Smooth muscle cell (in vitro differentiated cells): Measurements from ENCODE around the gene KRT222. TPM values are rescaled to one million over a fixed set of nuclear protein-coding genes. Genes with fewer than 3 reads are reported as not detected.

Source experiments
- DNase-seq: peaks from one replicate; lab custom pipeline; 2025; ENCODE audit not compliant: unreplicated experiment; lab: John Stamatoyannopoulos, UW
- H2AFZ ChIP-seq: fragments of 200-600 bp; sonication (generic); 2 replicates; pipeline ENCODE4 v1.6.0; 2016; ENCODE audit warnings: antibody characterized with exemption, low read depth, mild to moderate bottlenecking
- H3F3A ChIP-seq: fragments of 200-600 bp; sonication (generic); 2 replicates; pipeline ENCODE4 v1.6.0; 2017; ENCODE audit warnings: antibody characterized with exemption, low read depth
- H3K27ac ChIP-seq: fragments of 200-600 bp; sonication (generic); 2 replicates; pipeline ENCODE4 v1.5.1; 2016; ENCODE audit warnings: low read depth, mild to moderate bottlenecking
- H3K27me3 ChIP-seq: fragments of 200-600 bp; sonication (generic); 2 replicates; pipeline ENCODE4 v1.6.1; 2016; ENCODE audit warnings: low read depth, mild to moderate bottlenecking
- H3K36me3 ChIP-seq: fragments of 200-600 bp; sonication (generic); 2 replicates; pipeline ENCODE4 v1.5.1; 2016; ENCODE audit warnings: low read depth
- H3K4me1 ChIP-seq: fragments of 200-600 bp; sonication (generic); 2 replicates; pipeline ENCODE4 v1.5.1; 2016; ENCODE audit warnings: low read depth
- H3K4me2 ChIP-seq: fragments of 200-600 bp; sonication (generic); 2 replicates; pipeline ENCODE4 v1.6.0; 2016; ENCODE audit warnings: mild to moderate bottlenecking
- H3K4me3 ChIP-seq: fragments of 200-600 bp; sonication (generic); 2 replicates; pipeline ENCODE4 v1.5.1; 2016; ENCODE audit warnings: mild to moderate bottlenecking
- H3K79me2 ChIP-seq: fragments of 200-600 bp; sonication (generic); 2 replicates; pipeline ENCODE4 v1.6.0; 2016; ENCODE audit warnings: low read depth, mild to moderate bottlenecking
- H3K9ac ChIP-seq: fragments of 200-600 bp; sonication (generic); 2 replicates; pipeline ENCODE4 v1.6.0; 2016; ENCODE audit warnings: low read depth
- H3K9me3 ChIP-seq: fragments of 200-600 bp; sonication (generic); replicated peaks from 2 replicates; pipeline ENCODE4 v1.5.1; 2016; ENCODE audit warnings: low read depth
- H4K20me1 ChIP-seq: fragments of 200-600 bp; sonication (generic); 2 replicates; pipeline ENCODE4 v1.6.0; 2016; ENCODE audit warnings: low read depth
- CTCF ChIP-seq: fragments of 200-600 bp; sonication (generic); IDR thresholded peaks from 2 replicates; pipeline ENCODE4 v1.5.1; 2017; ENCODE audit warnings: borderline replicate concordance, mild to moderate bottlenecking, antibody characterized with exemption; ENCODE audit not compliant: insufficient read depth, poor library complexity, severe bottlenecking
- WGBS: methylation state at CpG from one replicate; pipeline ENCODE4 v1.1.7; 2016; ENCODE audit warnings: low lambda C conversion rate; 5-methylcytosine and 5-hydroxymethylcytosine counted together
- polyA plus RNA-seq: library from polyadenylated mRNA; unstranded; fragments of >200 nt; fragmentation: Nextera tagmentation; extraction: Ambion mirVana; gene quantifications from 2 replicates; pipeline ENCODE4 v1.2.1, GENCODE V29; 2016
- total RNA-seq: library from RNA; depleted of rRNA; stranded (reverse); fragments of >200 nt; gene quantifications from 2 replicates; pipeline ENCODE4 v1.2.3, GENCODE V29; 2014

KRT222 gene
- total and polyA plus RNA-seq, 2 experiments from 2014 or later, result not detected

- H3K36me3 ChIP-seq, result peaks cover 66% of the 10 kb centered on the region
- TF ChIP-seq CTCF, result no peak
- WGBS, result 64% methylated on average over 1 of the region's 1 CpG
- no peak for DNase-seq
- H3K27ac ChIP-seq, result no peak overlapping the region
- H3K9me3 ChIP-seq, result no peaks in the 10 kb centered on the region
- H3K4me1 ChIP-seq, result no peaks in the 10 kb centered on the region
- no peaks in the 10 kb centered on the region for H3K79me2 ChIP-seq
- H3K4me3 ChIP-seq, result no peak overlapping the region
- H3K27me3 ChIP-seq, result no peaks in the 10 kb centered on the region
- no peak overlapping the region for H3K9ac ChIP-seq
- no peaks in the 10 kb centered on the region for H3F3A ChIP-seq
- H3K4me2 ChIP-seq, result no peak overlapping the region
- H4K20me1 ChIP-seq, result peaks cover 32% of the 10 kb centered on the region
- H2AFZ ChIP-seq, result no peak overlapping the region
Measured at GRCh38 chr17:40633871-40634270, 31.1 kb downstream of the KRT222 start.

- DNase-seq, result no peak
- H3K79me2 ChIP-seq, result no peaks in the 10 kb centered on the region
- no peak overlapping the region for H3K4me2 ChIP-seq
- H3K4me1 ChIP-seq, result no peaks in the 10 kb centered on the region
- H3K27me3 ChIP-seq, result no peaks in the 10 kb centered on the region
- peaks cover 18% of the 10 kb centered on the region for H4K20me1 ChIP-seq
- WGBS, result 92% methylated on average over 9 of the region's 9 CpGs
- no peak overlapping the region for H3K4me3 ChIP-seq
- H2AFZ ChIP-seq, result no peak overlapping the region
- H3K9ac ChIP-seq, result no peak overlapping the region
- peaks cover 66% of the 10 kb centered on the region for H3K36me3 ChIP-seq
- H3F3A ChIP-seq, result no peaks in the 10 kb centered on the region
- no peaks in the 10 kb centered on the region for H3K9me3 ChIP-seq
- no peak overlapping the region for H3K27ac ChIP-seq
- TF ChIP-seq CTCF, result no peak
Measured at GRCh38 chr17:40632216-40632615, 32.8 kb downstream of the KRT222 start.

GRCh38 chr17:40629842-40630241, 35.1 kb downstream of the KRT222 start:
- no peaks in the 10 kb centered on the region for H3F3A ChIP-seq
- DNase-seq, result no peak
- no peaks in the 10 kb centered on the region for H3K27me3 ChIP-seq
- no peaks in the 10 kb centered on the region for H3K4me1 ChIP-seq
- no peak overlapping the region for H3K27ac ChIP-seq
- no peak overlapping the region for H3K4me3 ChIP-seq
- no peak overlapping the region for H3K4me2 ChIP-seq
- no peak for TF ChIP-seq CTCF
- H3K79me2 ChIP-seq, result no peaks in the 10 kb centered on the region
- no peak overlapping the region for H2AFZ ChIP-seq
- peaks cover 45% of the 10 kb centered on the region for H3K36me3 ChIP-seq
- WGBS, result 88% methylated on average over 2 of the region's 2 CpGs
- H3K9me3 ChIP-seq, result no peaks in the 10 kb centered on the region
- no peak overlapping the region for H3K9ac ChIP-seq
- H4K20me1 ChIP-seq, result peaks cover 11% of the 10 kb centered on the region

- Histone ChIP-seq H2AFZ (no peak overlapping the region), H3K27ac (no peak overlapping the region), H3K9ac (no peak overlapping the region), H3K4me1 (no peaks in the 10 kb centered on the region), H3K4me2 (no peak overlapping the region), H4K20me1 (peaks cover 5% of the 10 kb centered on the region), H3K36me3 (peaks cover 7% of the 10 kb centered on the region), H3K27me3 (no peaks in the 10 kb centered on the region), H3K4me3 (no peak overlapping the region), H3K9me3 (no peaks in the 10 kb centered on the region), H3F3A (no peaks in the 10 kb centered on the region), H3K79me2 (no peaks in the 10 kb centered on the region)
- 70% methylated on average over 5 of the region's 5 CpGs for WGBS
- no peak for TF ChIP-seq CTCF
- no peak for DNase-seq
Measured at GRCh38 chr17:40625311-40625710, 39.7 kb downstream of the KRT222 start.
